ENCODE results near the gene BCL2L12.

DNA sequence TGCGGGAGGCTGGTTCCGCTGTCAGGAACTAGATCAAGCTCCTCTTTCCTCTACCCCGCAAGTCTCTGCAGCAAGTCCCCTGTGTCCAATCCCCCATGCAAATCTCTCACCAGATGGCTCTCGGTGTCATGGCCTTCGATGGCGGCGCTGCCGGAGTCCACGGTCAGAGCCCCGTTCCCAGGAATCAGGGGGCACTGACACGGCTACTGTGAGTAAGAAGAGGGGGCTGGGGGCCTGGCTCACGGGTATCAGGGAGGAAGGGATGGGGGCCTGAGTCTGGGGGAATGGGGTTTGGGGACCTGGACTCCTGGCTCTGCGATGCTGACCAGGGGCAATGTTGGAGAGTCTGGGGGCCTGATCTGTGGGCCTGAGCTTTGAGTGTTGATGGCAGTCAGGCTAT lies 19.7 kb upstream of the BCL2L12 start:
- no peak for TF ChIP-seq CTCF (IDR thresholded peaks at IDR 0.05 in 8 of 11, conservative IDR thresholded peaks at IDR 0.05 in 3 of 11)
- no peak for TF ChIP-seq POLR2A (IDR thresholded peaks at IDR 0.05)
- TF ChIP-seq POLR2AphosphoS5 (IDR thresholded peaks at IDR 0.05), result no peak

Data from spleen (tissue), 7 donors.